Fibroblast of the aortic adventitia (primary cell): ENCODE measurements around the gene SLX4. TPM values are rescaled to one million over a fixed set of nuclear protein-coding genes. Genes with fewer than 3 reads are reported as not detected.

ENCODE experiments used
- DNase-seq: peaks from one replicate; pipeline ENCODE4 v3.0.0-alpha.2; 2010; ENCODE audit warnings: low read depth
- H3K4me3 ChIP-seq: 2 replicates; pipeline ENCODE4 v1.5.1; 2011; ENCODE audit warnings: low read depth, mild to moderate bottlenecking, control low read depth, low read length, moderate library complexity
- CTCF ChIP-seq: IDR thresholded peaks from 2 replicates; pipeline ENCODE4 v1.5.1; 2011; ENCODE audit warnings: mild to moderate bottlenecking, low read length, control low read depth, inconsistent platforms; ENCODE audit not compliant: insufficient read depth
- total RNA-seq: library from RNA; depleted of rRNA; stranded (reverse); fragments of >200 nt; gene quantifications from 2 replicates; pipeline ENCODE4 v1.2.3, GENCODE V29; 2012; ENCODE audit warnings: low replicate concordance

SLX4 gene
- total RNA-seq, 1 donor, result 7.0 TPM

GRCh38 chr16:3645504-3646347, 34.3 kb upstream of the SLX4 start:
- no peak for TF ChIP-seq CTCF
- no peak for DNase-seq
- no peak overlapping the region for H3K4me3 ChIP-seq

GRCh38 chr16:3645108-3645503, 33.7 kb upstream of the SLX4 start:
- TF ChIP-seq CTCF, result no peak
- no peak for DNase-seq
- no peak overlapping the region for H3K4me3 ChIP-seq

GRCh38 chr16:3643095-3643730, 31.8 kb upstream of the SLX4 start:
- H3K4me3 ChIP-seq, result no peak overlapping the region
- DNase-seq, result no peak
- no peak for TF ChIP-seq CTCF

GRCh38 chr16:3642397-3643094, 31.1 kb upstream of the SLX4 start:
- DNase-seq, result peak; percentile 31
- H3K4me3 ChIP-seq, result no peak overlapping the region

GRCh38 chr16:3641801-3642396, 30.5 kb upstream of the SLX4 start:
- DNase-seq, result no peak
- no peak overlapping the region for H3K4me3 ChIP-seq
- no peak for TF ChIP-seq CTCF

More at GRCh38 chr16:3642397-3643094, 31.1 kb upstream of the SLX4 start:
- TF ChIP-seq CTCF, result no peak

GRCh38 chr16:3640632-3641501, 29.5 kb upstream of the SLX4 start:
- TF ChIP-seq CTCF, result no peak
- no peak for DNase-seq
- no peak overlapping the region for H3K4me3 ChIP-seq
